Measurements from ENCODE around the gene CMIP.

DNA sequence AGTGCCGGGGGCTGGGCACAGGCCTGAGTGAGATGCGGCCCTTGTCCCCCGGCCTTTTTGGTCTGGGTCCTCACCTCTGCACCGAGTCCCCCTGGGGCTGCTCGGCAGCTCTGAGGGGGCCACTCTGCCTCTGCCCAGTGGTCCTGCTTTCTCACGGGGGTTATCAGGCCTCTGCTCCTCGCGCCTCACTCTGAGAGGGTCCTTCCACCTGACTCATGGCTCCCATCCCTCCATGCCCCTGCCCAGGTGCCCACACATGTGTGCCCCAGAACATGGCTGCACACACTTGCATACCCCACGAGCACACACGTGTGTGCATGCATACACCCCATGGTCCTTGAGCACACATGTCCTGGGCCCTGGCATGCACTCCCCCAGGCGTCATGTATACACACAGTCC, 53.7 kb downstream of the CMIP start:
- TF ChIP-seq, protein P1, sequence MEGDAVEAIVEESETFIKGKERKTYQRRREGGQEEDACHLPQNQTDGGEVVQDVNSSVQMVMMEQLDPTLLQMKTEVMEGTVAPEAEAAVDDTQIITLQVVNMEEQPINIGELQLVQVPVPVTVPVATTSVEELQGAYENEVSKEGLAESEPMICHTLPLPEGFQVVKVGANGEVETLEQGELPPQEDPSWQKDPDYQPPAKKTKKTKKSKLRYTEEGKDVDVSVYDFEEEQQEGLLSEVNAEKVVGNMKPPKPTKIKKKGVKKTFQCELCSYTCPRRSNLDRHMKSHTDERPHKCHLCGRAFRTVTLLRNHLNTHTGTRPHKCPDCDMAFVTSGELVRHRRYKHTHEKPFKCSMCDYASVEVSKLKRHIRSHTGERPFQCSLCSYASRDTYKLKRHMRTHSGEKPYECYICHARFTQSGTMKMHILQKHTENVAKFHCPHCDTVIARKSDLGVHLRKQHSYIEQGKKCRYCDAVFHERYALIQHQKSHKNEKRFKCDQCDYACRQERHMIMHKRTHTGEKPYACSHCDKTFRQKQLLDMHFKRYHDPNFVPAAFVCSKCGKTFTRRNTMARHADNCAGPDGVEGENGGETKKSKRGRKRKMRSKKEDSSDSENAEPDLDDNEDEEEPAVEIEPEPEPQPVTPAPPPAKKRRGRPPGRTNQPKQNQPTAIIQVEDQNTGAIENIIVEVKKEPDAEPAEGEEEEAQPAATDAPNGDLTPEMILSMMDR (conservative IDR thresholded peaks at IDR 0.05; ENCODE audit: low read length), result no peak
- TF ChIP-seq EZH2phosphoT487 (IDR thresholded peaks at IDR 0.05; ENCODE audit: borderline replicate concordance), result no peak

Measured in Loucy (cell line).